SK-N-SH (cell line): Measurements from ENCODE around the gene CDKAL1.

Experiments
- FOXM1 ChIP-seq: IDR thresholded peaks from 2 replicates; pipeline ENCODE4 v1.4.0; 2012; ENCODE audit warnings: low read depth, mild to moderate bottlenecking
- GABPA ChIP-seq: IDR thresholded peaks from 2 replicates; pipeline ENCODE4 v1.4.0; 2012; ENCODE audit warnings: low read depth, mild to moderate bottlenecking
- GATA2 ChIP-seq: sonication (generic); formaldehyde crosslinking; IDR thresholded peaks from 2 replicates; pipeline ENCODE4 v1.5.0; 2020; ENCODE audit warnings: mild to moderate bottlenecking, missing genetic modification reagents
- IRF3 ChIP-seq: fragments of 150-350 bp; IDR thresholded peaks from 2 replicates; pipeline ENCODE4 v1.6.1; 2016; ENCODE audit warnings: mild to moderate bottlenecking, low read depth, low read length
- JUND ChIP-seq: IDR thresholded peaks from 2 replicates; pipeline ENCODE4 v1.4.0; 2012
- PBX3 ChIP-seq: IDR thresholded peaks from 2 replicates; pipeline ENCODE4; 2012
- POLR2AphosphoS5 ChIP-seq: IDR thresholded peaks from 2 replicates; pipeline ENCODE4 v1.6.1; 2012; ENCODE audit warnings: low read depth, low read length
- RCOR1 ChIP-seq: fragments of 150-350 bp; IDR thresholded peaks from 2 replicates; pipeline ENCODE4 v1.6.1; 2017; ENCODE audit warnings: antibody characterized with exemption, low read length
- TF ChIP-seq, protein P1 (sequence below): fragments of 200-600 bp; sonication (generic); IDR thresholded peaks from 2 replicates; pipeline ENCODE4 v1.6.1; 2017; ENCODE audit warnings: antibody characterized with exemption, mild to moderate bottlenecking, moderate library complexity

- 0 out of 2 replicates have a peak, but pooled peaks have one; percentile 7 for TF ChIP-seq PBX3
- TF ChIP-seq RCOR1, result no peak
- TF ChIP-seq GATA2, result no peak
- no peak for TF ChIP-seq POLR2AphosphoS5
- no peak for TF ChIP-seq GABPA
- TF ChIP-seq IRF3, result no peak
- no peak for TF ChIP-seq JUND
- TF ChIP-seq, protein P1, sequence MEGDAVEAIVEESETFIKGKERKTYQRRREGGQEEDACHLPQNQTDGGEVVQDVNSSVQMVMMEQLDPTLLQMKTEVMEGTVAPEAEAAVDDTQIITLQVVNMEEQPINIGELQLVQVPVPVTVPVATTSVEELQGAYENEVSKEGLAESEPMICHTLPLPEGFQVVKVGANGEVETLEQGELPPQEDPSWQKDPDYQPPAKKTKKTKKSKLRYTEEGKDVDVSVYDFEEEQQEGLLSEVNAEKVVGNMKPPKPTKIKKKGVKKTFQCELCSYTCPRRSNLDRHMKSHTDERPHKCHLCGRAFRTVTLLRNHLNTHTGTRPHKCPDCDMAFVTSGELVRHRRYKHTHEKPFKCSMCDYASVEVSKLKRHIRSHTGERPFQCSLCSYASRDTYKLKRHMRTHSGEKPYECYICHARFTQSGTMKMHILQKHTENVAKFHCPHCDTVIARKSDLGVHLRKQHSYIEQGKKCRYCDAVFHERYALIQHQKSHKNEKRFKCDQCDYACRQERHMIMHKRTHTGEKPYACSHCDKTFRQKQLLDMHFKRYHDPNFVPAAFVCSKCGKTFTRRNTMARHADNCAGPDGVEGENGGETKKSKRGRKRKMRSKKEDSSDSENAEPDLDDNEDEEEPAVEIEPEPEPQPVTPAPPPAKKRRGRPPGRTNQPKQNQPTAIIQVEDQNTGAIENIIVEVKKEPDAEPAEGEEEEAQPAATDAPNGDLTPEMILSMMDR, result no peak
- TF ChIP-seq FOXM1, result no peak
Observed at GRCh38 chr6:21137700-21138335, 603.6 kb downstream of the CDKAL1 start.
